Pancreas (tissue), 10 donors: ENCODE data around the gene TMSB15B. TPM values are rescaled to one million over a fixed set of nuclear protein-coding genes. Genes with fewer than 3 reads are reported as not detected.
"Not testable (repeated sequence)": the region's sequence is repeated elsewhere in the genome, so short reads cannot be mapped to it uniquely, and the experiment has no call there.

Experiments
- ATAC-seq, 4 donors: fragments of 200-7000 bp; cut with Tn5 transposase; one replicate each; pipeline versions ENCODE4 v1.8.0 to v1.9.1; 2020; ENCODE audit warnings: mild to moderate bottlenecking in 4 of 4, moderate library complexity in 4 of 4
- DNase-seq, 6 donors: peaks; one replicate each; pipeline ENCODE4 v3.0.0-alpha.2; 2020
- FAIRE-seq: peaks from 2 replicates; lab custom pipeline; 2012; peaks lifted over from hg19 to GRCh38; lab: Jason Lieb, UNC
- H3K27ac ChIP-seq, 4 donors: fragments of 200-600 bp; sonication (generic); 1 replicate in 3 of 4; 2 replicates in 1 of 4; pipeline versions ENCODE4 v1.5.0 to v1.8.0; 2020
- H3K27me3 ChIP-seq, 4 donors: fragments of 200-600 bp; one replicate each; pipeline ENCODE4 v1.8.0; 2021
- H3K36me3 ChIP-seq, 3 donors: fragments of 200-600 bp; sonication (generic) in 1 of 3; one replicate each; pipeline versions ENCODE4 v1.5.0 to v1.8.0; 2020 to 2021
- H3K4me1 ChIP-seq, 3 donors: fragments of 200-600 bp; one replicate each; pipeline ENCODE4 v1.8.0; 2021
- H3K4me3 ChIP-seq, 4 donors: fragments of 200-600 bp; sonication (generic) in 2 of 4; one replicate each; pipeline versions ENCODE4 v1.5.0 to v1.8.0; 2020 to 2021
- H3K9me3 ChIP-seq, 4 donors: fragments of 200-600 bp; one replicate each; pipeline ENCODE4 v1.8.0; 2021
- WGBS, 2 donors: extraction: QIAGEN DNeasy Blood & Tissue Kit; methylation state at CpG; one replicate each; pipeline ENCODE4 v1.1.7; 2013; 5-methylcytosine and 5-hydroxymethylcytosine counted together
- intact Hi-C, 3 donors: fragments of 100-400 bp; cut with DNase I; formaldehyde crosslinking; loops; one replicate each; pipeline versions ENCODE4 v1.11.1 to v1.14.2; 2022
- polyA plus RNA-seq, 2 donors: library from polyadenylated mRNA; stranded (reverse); fragments of 200-250 nt; gene quantifications; one replicate each; pipeline ENCODE4 v1.2.3, GENCODE V29; 2013
- total RNA-seq, 6 donors: library from RNA; stranded (reverse); fragmentation: NEBNext Ultra II Directional in 4 of 6; extraction: Animal tissue kit (Norgen Biotek cat#: 25700) in 4 of 6; gene quantifications; one replicate each; pipeline versions ENCODE4 v1.2.1 to v1.2.4, GENCODE V29; 2021 to 2023
- TF ChIP-seq, protein P1 (sequence below), 4 donors: fragments of 200-600 bp; sonication (generic) in 3 of 4; IDR thresholded peaks; one replicate each; pipeline versions ENCODE4 v1.5.0 to v1.8.0; 2021; ENCODE audit warnings: antibody characterized with exemption in 4 of 4
- donor health status: healthy with polysubstance abuse.
- donor health status: DM: no; HTN: no; CAD: no; lungs with moderate emphysema.
- donor health status: DM: no; HTN: no; CAD: no.
- donor health status: control.
- donor health status: control.
- donor health status: Bipolar disorder and iron deficiency.
- donor health status: DM: yes; HTN: yes; CAD: no.
- donor health status: DM: no; HTN: no; CAD: no.
- donor health status: DM: no; HTN: no; CAD: no.
- donor health status: DM: yes; HTN: yes; CAD: no.

TMSB15B gene
- total and polyA plus RNA-seq, 8 donors, result 0.28 to 3.5 (median 0.75) TPM

DNA sequence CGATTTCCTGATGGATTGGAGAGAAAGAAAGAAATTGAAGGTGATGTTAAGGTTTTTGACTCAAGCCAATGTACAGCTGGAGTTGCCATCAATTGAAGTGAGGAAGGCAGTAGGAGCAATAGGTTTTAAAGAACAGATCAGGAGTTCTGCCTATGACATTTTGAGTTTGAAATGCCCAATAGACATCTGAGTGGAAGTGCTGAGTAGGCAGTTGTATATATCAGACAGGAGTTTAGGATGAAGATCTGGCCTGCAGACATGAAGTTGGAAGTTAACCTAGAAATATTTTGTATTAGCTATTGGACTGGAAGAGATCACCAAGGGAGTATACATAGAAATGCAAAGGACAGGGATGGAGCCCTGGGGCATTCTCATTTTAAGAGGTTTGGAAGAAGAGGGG is 12.9 kb upstream of the TMSB15B start:
- no peak for FAIRE-seq
- no peak overlapping the region for H3K27ac ChIP-seq
- no peaks in the 10 kb centered on the region for H3K36me3 ChIP-seq
- no peak for DNase-seq
- intact Hi-C loops, result no loop called here
- no peaks in the 10 kb centered on the region for H3K9me3 ChIP-seq
- no peak for ATAC-seq
- WGBS, 2 donors, result 21 to 38% methylated on average over 1 of the region's 1 CpG
- TF ChIP-seq, protein P1, sequence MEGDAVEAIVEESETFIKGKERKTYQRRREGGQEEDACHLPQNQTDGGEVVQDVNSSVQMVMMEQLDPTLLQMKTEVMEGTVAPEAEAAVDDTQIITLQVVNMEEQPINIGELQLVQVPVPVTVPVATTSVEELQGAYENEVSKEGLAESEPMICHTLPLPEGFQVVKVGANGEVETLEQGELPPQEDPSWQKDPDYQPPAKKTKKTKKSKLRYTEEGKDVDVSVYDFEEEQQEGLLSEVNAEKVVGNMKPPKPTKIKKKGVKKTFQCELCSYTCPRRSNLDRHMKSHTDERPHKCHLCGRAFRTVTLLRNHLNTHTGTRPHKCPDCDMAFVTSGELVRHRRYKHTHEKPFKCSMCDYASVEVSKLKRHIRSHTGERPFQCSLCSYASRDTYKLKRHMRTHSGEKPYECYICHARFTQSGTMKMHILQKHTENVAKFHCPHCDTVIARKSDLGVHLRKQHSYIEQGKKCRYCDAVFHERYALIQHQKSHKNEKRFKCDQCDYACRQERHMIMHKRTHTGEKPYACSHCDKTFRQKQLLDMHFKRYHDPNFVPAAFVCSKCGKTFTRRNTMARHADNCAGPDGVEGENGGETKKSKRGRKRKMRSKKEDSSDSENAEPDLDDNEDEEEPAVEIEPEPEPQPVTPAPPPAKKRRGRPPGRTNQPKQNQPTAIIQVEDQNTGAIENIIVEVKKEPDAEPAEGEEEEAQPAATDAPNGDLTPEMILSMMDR (IDR thresholded peaks at IDR 0.05), result no peak
- no peaks in the 10 kb centered on the region for H3K4me1 ChIP-seq
- peaks cover 0 to 5% (median 0%) of the 10 kb centered on the region in 4 donors for H3K27me3 ChIP-seq
- H3K4me3 ChIP-seq, result no peak overlapping the region

DNA sequence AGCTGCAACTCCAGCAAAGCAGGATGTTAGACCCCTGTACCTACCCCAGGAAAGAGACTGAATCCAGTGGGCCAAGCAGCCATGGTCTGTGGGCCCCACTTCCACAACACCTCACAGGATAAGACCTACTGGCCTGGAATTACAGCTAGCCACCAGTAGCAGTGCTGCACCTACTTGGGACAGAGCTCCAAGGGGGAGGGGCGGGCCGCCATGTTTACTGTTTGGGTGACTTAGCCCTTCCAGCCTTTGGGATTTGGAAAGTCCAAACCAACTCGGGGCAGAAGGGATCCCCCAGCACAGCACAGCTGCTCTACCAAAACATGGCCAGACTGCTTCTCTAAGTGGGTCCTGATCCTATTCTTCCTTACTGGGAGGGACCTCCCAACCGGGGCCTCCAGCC is 9.1 kb upstream of the TMSB15B start:
- WGBS, 2 donors, result 51 to 62% methylated on average over 4 of the region's 4 CpGs
- ATAC-seq (no peak), DNase-seq (peak in 2 of 6 donors; percentile 19 to 36), FAIRE-seq (no peak)
- H3K36me3 ChIP-seq, result no peaks in the 10 kb centered on the region
- H3K27me3 ChIP-seq, result no peaks in the 10 kb centered on the region
- H3K9me3 ChIP-seq, result no peaks in the 10 kb centered on the region
- no peak overlapping the region for H3K4me3 ChIP-seq
- no peak overlapping the region for H3K27ac ChIP-seq
- intact Hi-C loops, result no loop called here
- TF ChIP-seq, protein P1 (IDR thresholded peaks at IDR 0.05), result no peak
- no peaks in the 10 kb centered on the region for H3K4me1 ChIP-seq

DNA sequence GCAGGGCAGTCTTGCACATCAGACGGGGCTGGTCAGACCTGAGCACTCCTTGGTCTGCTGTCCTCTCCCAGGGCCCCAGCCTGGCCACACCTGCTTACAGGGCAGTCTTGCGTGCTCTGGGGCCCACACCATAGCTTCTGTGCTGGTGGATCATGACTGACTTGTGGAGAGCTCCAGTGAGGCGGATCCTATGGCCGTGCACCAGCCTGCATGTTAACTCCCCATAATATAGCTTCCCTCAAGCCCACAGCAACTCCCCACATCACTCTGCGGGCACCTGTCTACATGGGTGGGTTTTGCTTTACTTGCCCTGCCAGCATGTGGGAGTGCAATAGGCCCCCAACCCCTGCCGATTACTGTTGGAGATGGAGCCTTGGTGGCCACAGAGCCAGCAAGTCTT is 8.2 kb upstream of the TMSB15B start:
- TF ChIP-seq, protein P1 (IDR thresholded peaks at IDR 0.05), result no peak
- H3K27ac ChIP-seq, result no peak overlapping the region
- DNase-seq (peak in 2 of 6 donors; percentile 45 to 50), FAIRE-seq (no peak), ATAC-seq (no peak)
- H3K36me3 ChIP-seq, result no peaks in the 10 kb centered on the region
- no peaks in the 10 kb centered on the region for H3K9me3 ChIP-seq
- H3K27me3 ChIP-seq, result no peaks in the 10 kb centered on the region
- no peaks in the 10 kb centered on the region for H3K4me1 ChIP-seq
- no peak overlapping the region for H3K4me3 ChIP-seq
- 80 to 82% methylated on average over 6 of the region's 6 CpGs for WGBS, 2 donors
- intact Hi-C loops, result no loop called here

DNA sequence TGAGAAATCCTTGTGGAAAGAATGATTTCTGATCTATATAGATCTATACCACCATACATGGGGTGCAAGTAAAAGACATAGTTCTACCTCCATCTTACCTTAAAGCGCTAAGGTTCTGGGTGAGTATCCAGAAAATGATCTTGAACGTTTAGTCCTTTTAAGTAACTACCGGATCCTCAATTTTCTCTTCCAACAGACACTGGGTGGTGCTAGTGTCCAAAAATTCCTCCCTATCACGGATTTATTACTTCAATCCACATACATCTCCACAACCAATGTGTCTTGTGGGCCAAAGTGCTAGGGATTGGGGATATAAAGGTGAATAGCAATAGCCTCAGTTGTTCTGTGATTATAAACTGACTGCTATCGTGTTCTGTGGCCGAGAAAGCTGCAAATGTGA is 1.8 kb upstream of the TMSB15B start:
- H3K27ac ChIP-seq, H3K4me3 ChIP-seq, intact Hi-C loops, H3K4me1 ChIP-seq, ATAC-seq, H3K27me3 ChIP-seq, DNase-seq, H3K9me3 ChIP-seq, FAIRE-seq, H3K36me3 ChIP-seq: not testable (repeated sequence)
- no CpG with 5 or more reads among the region's 6 CpGs for WGBS, 2 donors

DNA sequence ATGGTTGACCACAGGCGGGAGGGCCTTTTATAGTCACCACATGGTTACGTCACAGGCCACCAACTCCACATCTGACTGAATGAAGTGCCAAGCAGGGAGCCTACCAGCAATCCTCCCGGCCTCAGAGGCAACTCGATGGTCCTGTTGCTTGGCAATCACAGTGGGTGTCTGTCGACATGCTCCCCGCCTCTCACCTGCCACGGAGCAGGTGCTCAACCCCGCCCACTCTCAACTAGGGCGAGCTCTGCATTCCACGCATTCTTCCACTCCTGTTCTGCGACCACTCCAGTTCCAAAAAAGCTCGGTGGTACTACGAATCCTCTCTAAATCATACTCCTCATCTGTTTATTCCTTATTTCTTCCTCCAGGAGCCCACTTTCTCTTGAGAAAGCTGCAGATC is 21.1 kb downstream of the TMSB15B start:
- H3K4me1 ChIP-seq, ATAC-seq, FAIRE-seq, H3K9me3 ChIP-seq, H3K36me3 ChIP-seq, H3K27me3 ChIP-seq, H3K4me3 ChIP-seq, intact Hi-C loops, DNase-seq, H3K27ac ChIP-seq: not testable (repeated sequence)
- no CpG with 5 or more reads among the region's 13 CpGs for WGBS, 2 donors

DNA sequence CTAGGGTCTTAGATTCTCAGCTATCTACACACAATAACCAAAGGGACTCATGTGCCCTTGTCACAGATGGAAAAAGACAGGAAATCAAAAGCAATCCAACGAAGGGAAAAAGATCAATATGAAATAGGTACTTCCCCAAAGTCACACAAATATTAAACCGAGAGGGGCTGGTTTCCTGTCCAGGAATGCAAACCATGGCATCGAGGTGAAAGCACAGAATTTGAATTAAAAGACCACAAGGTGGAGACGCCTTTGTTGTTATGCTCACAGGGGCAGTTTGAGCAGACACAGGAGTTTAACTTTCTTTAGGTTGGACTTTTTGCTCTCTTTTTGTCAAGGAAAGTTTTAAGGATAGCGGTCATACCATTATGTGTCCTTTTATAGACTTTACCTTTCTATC is 36.8 kb downstream of the TMSB15B start:
- DNase-seq (no peak), ATAC-seq (no peak), FAIRE-seq (no peak)
- intact Hi-C loops, result no loop called here
- WGBS, 2 donors, result 22 to 28% methylated on average over 5 of the region's 5 CpGs
- Histone ChIP-seq H3K27ac (no peak overlapping the region), H3K4me3 (no peak overlapping the region), H3K9me3 (no peaks in the 10 kb centered on the region), H3K27me3 (peaks cover 0 to 11% (median 0%) of the 10 kb centered on the region in 4 donors), H3K4me1 (no peaks in the 10 kb centered on the region), H3K36me3 (no peaks in the 10 kb centered on the region)
- TF ChIP-seq, protein P1 (IDR thresholded peaks at IDR 0.05), result no peak
